Stimulated activated naive B cell treated with anti-CD40 and anti-IgM and Interleukin-4, amounts not matched to agents 10 μg/mL and 1 μg/mL and 100 μg/mL, for 72 hours (primary cell): ENCODE measurements around the gene BFSP1.
A peak's percentile ranks its signal among the peaks of the same experiment; 100 is the strongest.

Experiments used
- ATAC-seq, 2 donors: fragments of 150-1000 bp; cut with Tn5 transposase; replicated peaks; 2 replicates each; pipeline ENCODE4 v1.10.0; 2021; ENCODE audit warnings: moderate library complexity in 1 of 2
- DNase-seq: peaks from one replicate; pipeline ENCODE4 v3.0.0; 2021
- H3K27ac Mint-ChIP-seq: one replicate; pipeline ENCODE4 v1.8.0; 2022; ENCODE audit warnings: mild to moderate bottlenecking, mixed read lengths
- H3K27me3 Mint-ChIP-seq, 2 donors: one replicate each; pipeline ENCODE4 v1.8.0; 2022; ENCODE audit warnings: mixed read lengths in 2 of 2
- H3K36me3 Mint-ChIP-seq, 2 donors: one replicate each; pipeline ENCODE4 v1.8.0; 2022; ENCODE audit warnings: mixed read lengths in 2 of 2, mild to moderate bottlenecking in 1 of 2
- H3K4me1 Mint-ChIP-seq, 2 donors: one replicate each; pipeline ENCODE4 v1.8.0; 2022; ENCODE audit warnings: mixed read lengths in 2 of 2, mild to moderate bottlenecking in 1 of 2
- H3K4me3 Mint-ChIP-seq, 2 donors: one replicate each; pipeline ENCODE4 v1.8.0; 2022; ENCODE audit warnings: mild to moderate bottlenecking in 2 of 2, mixed read lengths in 2 of 2, moderate library complexity in 1 of 2
- H3K9me3 Mint-ChIP-seq, 2 donors: one replicate each; pipeline ENCODE4 v1.8.0; 2022; ENCODE audit warnings: mixed read lengths in 2 of 2, mild to moderate bottlenecking in 1 of 2

BFSP1 gene

GRCh38 chr20:17565169-17565845 is 34.1 kb upstream of the BFSP1 start:
- Mint-ChIP-seq H3K4me1 (peaks cover 4 to 11% of the 10 kb centered on the region in 2 donors), H3K27me3 (peaks cover 10 to 40% of the 10 kb centered on the region in 2 donors), H3K27ac (no peak overlapping the region), H3K36me3 (peaks cover 0 to 2% of the 10 kb centered on the region in 2 donors), H3K9me3 (peaks cover 0 to 2% of the 10 kb centered on the region in 2 donors), H3K4me3 (no peak overlapping the region)
- no peak for ATAC-seq
- no peak for DNase-seq

DNA sequence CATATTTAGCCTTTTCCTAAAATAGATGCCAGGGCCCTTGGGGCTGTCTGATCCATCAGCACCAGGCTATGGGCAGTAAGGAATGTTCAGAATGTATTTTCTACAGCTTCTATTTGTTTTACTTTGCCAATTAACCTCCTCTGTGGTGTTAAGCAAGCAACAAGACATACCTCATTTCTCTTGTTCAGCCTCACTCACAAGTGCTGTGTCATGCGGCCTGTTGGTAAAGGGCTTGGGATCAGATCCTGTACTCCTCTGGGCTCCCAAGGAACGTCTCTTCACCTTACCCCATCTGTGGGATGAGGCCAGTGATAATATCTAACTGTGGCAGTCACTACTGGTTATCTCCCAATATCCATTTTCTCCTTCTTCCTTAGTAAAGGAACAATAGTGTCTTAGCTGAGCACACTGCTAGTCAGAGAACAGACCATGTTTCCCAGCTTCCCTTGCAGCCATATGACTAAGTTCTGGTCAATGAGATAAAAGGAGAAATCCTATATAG is 31.7 kb upstream of the BFSP1 start:
- DNase-seq (no peak), ATAC-seq (no peak)
- Mint-ChIP-seq H3K4me3 (no peak overlapping the region), H3K4me1 (no peaks in the 10 kb centered on the region), H3K27me3 (peaks cover 13 to 38% of the 10 kb centered on the region in 2 donors), H3K9me3 (peaks cover 0 to 2% of the 10 kb centered on the region in 2 donors), H3K36me3 (no peaks in the 10 kb centered on the region), H3K27ac (no peak overlapping the region)

DNA sequence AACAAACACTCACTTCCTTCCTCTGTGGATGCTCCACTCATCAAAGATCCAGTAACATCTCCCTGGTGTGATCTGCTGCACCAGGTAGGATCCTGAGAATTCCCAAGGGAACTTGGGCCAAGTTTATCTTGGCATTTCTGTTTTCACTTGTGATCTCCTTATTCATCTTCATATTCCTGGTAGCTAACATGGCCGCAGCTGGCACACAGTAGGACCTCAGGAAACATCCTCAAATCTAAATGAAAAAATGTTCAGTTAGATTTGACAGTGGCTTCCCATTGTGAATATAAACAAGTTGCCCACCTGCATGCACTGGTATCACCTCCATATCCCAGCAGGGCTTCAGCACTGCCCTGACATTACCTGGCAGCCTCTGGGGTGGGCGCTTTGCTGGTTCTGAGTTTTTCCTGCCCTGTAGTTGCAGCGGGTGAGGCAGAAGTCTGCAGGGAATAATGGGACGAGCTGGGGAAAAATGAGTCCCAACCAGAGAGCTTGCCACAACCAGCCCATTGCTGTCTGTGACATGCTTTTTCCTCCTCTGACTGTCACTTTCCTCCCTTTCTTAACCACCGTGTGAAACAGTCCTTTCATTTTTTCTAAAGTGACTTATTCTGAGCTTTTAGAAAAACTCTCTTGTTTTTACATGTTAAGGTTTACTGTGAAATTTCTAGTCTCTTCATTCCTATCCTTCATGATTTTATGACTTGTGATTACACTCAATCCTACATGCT is 29.3 kb upstream of the BFSP1 start:
- ATAC-seq (no peak), DNase-seq (no peak)
- peaks cover 9 to 33% of the 10 kb centered on the region in 2 donors for H3K27me3 Mint-ChIP-seq
- no peaks in the 10 kb centered on the region for H3K4me1 Mint-ChIP-seq
- no peaks in the 10 kb centered on the region for H3K9me3 Mint-ChIP-seq
- no peak overlapping the region for H3K27ac Mint-ChIP-seq
- H3K4me3 Mint-ChIP-seq: no peak overlapping the region
- H3K36me3 Mint-ChIP-seq: no peaks in the 10 kb centered on the region

DNA sequence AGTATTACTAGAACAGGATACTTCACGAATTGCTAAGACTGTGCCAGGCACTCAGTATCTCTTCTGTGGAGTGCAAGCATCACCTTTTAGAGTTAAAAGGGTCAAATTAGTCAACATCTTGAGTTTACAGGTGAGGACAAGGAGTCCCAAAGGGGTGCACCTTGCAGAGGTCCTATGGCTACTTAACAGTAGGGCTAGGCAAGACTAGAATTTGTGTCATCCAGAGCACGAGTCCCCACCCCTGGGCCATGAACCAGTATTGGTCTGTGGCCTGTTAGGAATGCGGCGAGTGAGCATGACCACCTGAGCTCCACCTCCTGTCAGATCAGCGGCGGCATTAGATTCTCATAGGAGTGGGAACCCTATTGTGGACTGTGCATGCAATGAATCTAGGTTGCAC is 28.2 kb upstream of the BFSP1 start:
- Mint-ChIP-seq H3K27ac (no peak overlapping the region), H3K27me3 (peaks cover 9 to 25% of the 10 kb centered on the region in 2 donors), H3K36me3 (no peaks in the 10 kb centered on the region), H3K4me3 (no peak overlapping the region), H3K9me3 (no peaks in the 10 kb centered on the region), H3K4me1 (no peaks in the 10 kb centered on the region)
- ATAC-seq (no peak), DNase-seq (no peak)

DNA sequence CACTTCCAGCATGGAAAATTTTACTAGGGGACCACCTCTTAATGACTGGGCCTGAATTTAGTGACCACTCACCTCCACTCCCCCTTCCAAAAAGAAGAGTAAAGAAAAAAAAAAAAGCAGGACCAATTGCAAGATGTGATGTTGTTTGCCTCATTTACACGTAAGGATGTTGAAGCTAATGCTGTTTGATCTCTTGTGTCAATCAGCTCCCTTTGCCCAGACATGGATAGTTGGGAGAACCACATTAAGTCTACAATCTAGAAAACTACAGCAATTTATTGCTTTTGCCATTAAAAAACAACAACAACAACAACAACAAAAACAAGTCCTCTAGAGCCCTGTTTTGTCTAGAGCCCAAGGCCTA is 27.7 kb upstream of the BFSP1 start:
- H3K27ac Mint-ChIP-seq: no peak overlapping the region
- ATAC-seq: no peak

DNA sequence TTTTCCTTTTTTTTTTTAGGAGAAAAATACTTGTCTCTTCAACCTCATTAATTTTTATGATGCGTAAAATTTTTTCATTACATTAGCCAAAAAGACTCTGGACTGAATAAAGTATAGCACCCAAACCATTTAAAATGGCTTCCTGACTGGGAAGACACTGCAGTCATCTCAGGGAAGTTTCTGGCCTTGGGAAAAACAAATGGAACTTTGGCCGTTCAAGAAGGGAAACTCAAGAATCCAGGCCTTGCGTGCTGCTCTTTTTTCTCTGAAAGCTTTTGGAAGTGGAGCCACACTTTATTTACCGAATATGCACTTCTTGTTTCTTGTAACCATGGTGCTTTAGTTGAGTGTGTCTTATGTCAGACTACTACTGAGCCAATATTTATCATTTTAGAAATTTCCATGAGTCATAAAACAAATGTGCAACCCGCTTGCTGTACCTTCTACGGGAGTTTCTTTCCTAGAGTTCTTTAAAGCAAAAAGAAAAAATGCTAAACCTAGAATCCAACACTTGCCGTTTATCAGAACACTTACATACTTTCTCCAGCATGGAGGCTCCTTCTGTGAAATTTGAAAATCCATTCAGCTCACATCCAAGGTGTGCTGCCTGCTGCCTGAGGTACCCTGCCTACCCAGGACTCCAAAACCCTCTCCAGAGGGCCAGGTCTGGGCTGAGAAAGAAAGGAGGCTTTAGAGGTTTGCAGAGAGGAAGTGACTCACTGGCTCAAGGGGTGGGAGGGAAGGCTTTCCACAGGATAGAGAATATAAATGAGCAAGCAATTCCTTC is 27.2 kb upstream of the BFSP1 start:
- ATAC-seq (peak in 1 of 2 donors; percentile 53), DNase-seq (no peak)
- Mint-ChIP-seq H3K4me1 (no peaks in the 10 kb centered on the region), H3K4me3 (no peak overlapping the region), H3K27me3 (peaks cover 9 to 17% of the 10 kb centered on the region in 2 donors), H3K36me3 (no peaks in the 10 kb centered on the region), H3K9me3 (no peaks in the 10 kb centered on the region), H3K27ac (no peak overlapping the region)

More for the DNA sequence above, 27.7 kb upstream of the BFSP1 start:
- Mint-ChIP-seq H3K4me3 (no peak overlapping the region), H3K9me3 (no peaks in the 10 kb centered on the region), H3K4me1 (no peaks in the 10 kb centered on the region), H3K36me3 (no peaks in the 10 kb centered on the region), H3K27me3 (peaks cover 9 to 23% of the 10 kb centered on the region in 2 donors)
- no peak for DNase-seq

DNA sequence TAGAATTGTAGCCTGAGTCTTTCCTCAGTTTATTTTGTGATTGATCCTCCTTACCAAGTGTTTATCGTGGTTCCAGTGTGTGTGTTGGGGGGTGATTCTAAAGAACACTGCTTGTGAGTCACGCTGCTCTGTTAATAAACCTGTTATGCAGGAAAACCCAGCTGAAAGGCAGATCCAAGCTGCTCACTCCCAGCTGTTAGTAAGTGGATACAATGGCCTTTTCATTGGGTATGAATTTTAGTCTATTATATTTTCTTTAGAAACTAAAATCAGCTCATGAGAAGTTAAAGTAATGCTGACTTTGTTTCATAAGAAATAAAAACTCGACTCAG is 26.5 kb upstream of the BFSP1 start:
- Mint-ChIP-seq H3K27me3 (peaks cover 9 to 13% of the 10 kb centered on the region in 2 donors), H3K4me1 (no peaks in the 10 kb centered on the region), H3K27ac (no peak overlapping the region), H3K9me3 (no peaks in the 10 kb centered on the region), H3K36me3 (no peaks in the 10 kb centered on the region), H3K4me3 (no peak overlapping the region)
- ATAC-seq: no peak
- no peak for DNase-seq

GRCh38 chr20:17556837-17557674 is 25.9 kb upstream of the BFSP1 start:
- no peak for DNase-seq
- no peak for ATAC-seq
- Mint-ChIP-seq H3K36me3 (no peaks in the 10 kb centered on the region), H3K4me1 (no peaks in the 10 kb centered on the region), H3K27ac (no peak overlapping the region), H3K9me3 (no peaks in the 10 kb centered on the region), H3K4me3 (no peak overlapping the region), H3K27me3 (peaks cover 9 to 13% of the 10 kb centered on the region in 2 donors)

GRCh38 chr20:17555106-17555505 is 23.9 kb upstream of the BFSP1 start:
- no peak overlapping the region for H3K4me3 Mint-ChIP-seq
- ATAC-seq: no peak
- no peaks in the 10 kb centered on the region for H3K36me3 Mint-ChIP-seq
- H3K9me3 Mint-ChIP-seq: no peaks in the 10 kb centered on the region
- no peaks in the 10 kb centered on the region for H3K4me1 Mint-ChIP-seq
- H3K27me3 Mint-ChIP-seq: peaks cover 3 to 5% of the 10 kb centered on the region in 2 donors
- H3K27ac Mint-ChIP-seq: no peak overlapping the region
- DNase-seq: no peak

GRCh38 chr20:17549131-17549530 is 18.0 kb upstream of the BFSP1 start:
- no peak for ATAC-seq
- DNase-seq: no peak
- no peaks in the 10 kb centered on the region for H3K9me3 Mint-ChIP-seq
- no peaks in the 10 kb centered on the region for H3K36me3 Mint-ChIP-seq
- H3K4me3 Mint-ChIP-seq: no peak overlapping the region
- peaks cover 10 to 20% of the 10 kb centered on the region in 2 donors for H3K27me3 Mint-ChIP-seq
- no peak overlapping the region for H3K27ac Mint-ChIP-seq
- no peaks in the 10 kb centered on the region for H3K4me1 Mint-ChIP-seq

DNA sequence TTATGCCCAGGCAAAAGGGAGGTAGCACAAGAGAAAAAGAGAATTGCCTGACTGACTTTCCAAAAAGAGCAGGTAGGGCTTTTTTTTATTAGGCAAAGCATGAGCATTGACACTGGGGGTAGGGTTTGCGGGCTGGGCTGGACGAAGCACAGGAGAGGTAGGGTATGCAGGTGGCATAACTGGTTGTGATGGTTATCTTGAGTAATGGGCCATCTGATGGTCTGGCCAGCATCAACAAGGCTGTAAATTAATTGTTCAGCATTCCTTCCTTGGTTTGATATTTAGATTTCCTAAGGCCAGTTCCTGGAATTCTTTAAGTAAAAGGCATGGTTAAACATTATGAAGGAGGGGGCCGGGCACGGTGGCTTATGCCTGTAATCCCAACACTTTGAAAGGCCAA is 13.9 kb upstream of the BFSP1 start:
- ATAC-seq (no peak), DNase-seq (no peak)
- Mint-ChIP-seq H3K27ac (no peak overlapping the region), H3K4me3 (no peak overlapping the region), H3K4me1 (no peaks in the 10 kb centered on the region), H3K36me3 (no peaks in the 10 kb centered on the region), H3K27me3 (peaks cover 22 to 39% of the 10 kb centered on the region in 2 donors), H3K9me3 (no peaks in the 10 kb centered on the region)

- no peak overlapping the region for H3K27ac Mint-ChIP-seq
- DNase-seq (no peak), ATAC-seq (no peak)
- peaks cover 2 to 4% of the 10 kb centered on the region in 2 donors for H3K4me1 Mint-ChIP-seq
- H3K36me3 Mint-ChIP-seq: no peaks in the 10 kb centered on the region
- no peak overlapping the region for H3K4me3 Mint-ChIP-seq
- H3K27me3 Mint-ChIP-seq: peaks cover 20 to 39% of the 10 kb centered on the region in 2 donors
- H3K9me3 Mint-ChIP-seq: no peaks in the 10 kb centered on the region
Observed at GRCh38 chr20:17543531-17544131, 12.5 kb upstream of the BFSP1 start.

- Mint-ChIP-seq H3K36me3 (no peaks in the 10 kb centered on the region), H3K4me1 (peaks cover 6 to 8% of the 10 kb centered on the region in 2 donors)
- ATAC-seq: no peak
Observed at GRCh38 chr20:17542993-17543412, 11.8 kb upstream of the BFSP1 start.

More at GRCh38 chr20:17542993-17543412, 11.8 kb upstream of the BFSP1 start:
- no peak for DNase-seq
- Mint-ChIP-seq H3K9me3 (no peaks in the 10 kb centered on the region), H3K4me3 (no peak overlapping the region), H3K27ac (no peak overlapping the region), H3K27me3 (peaks cover 20 to 44% of the 10 kb centered on the region in 2 donors)
